Measurements from ENCODE around the gene C12orf75.

The C12orf75 gene

DNA sequence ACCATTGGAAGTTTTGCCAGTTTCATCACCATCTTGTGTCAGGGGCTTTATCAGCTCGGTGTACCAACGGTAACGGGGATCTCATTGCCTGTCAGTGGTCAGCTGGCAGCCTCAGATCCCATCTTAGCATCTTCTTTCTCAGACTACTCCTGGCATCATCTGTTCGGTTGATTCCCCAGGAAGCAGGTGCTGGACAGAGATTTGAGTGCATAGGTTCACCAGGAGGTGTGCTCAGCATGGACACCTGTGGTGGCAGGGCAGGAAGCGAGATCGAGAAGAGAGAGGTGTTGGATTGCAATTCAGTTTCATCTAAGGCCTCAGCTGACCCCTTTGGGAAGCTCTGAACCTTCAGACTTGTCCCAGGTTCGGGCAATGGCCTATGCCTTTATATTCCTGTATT lies 76.0 kb downstream of the C12orf75 start:
- TF ChIP-seq, protein P1, sequence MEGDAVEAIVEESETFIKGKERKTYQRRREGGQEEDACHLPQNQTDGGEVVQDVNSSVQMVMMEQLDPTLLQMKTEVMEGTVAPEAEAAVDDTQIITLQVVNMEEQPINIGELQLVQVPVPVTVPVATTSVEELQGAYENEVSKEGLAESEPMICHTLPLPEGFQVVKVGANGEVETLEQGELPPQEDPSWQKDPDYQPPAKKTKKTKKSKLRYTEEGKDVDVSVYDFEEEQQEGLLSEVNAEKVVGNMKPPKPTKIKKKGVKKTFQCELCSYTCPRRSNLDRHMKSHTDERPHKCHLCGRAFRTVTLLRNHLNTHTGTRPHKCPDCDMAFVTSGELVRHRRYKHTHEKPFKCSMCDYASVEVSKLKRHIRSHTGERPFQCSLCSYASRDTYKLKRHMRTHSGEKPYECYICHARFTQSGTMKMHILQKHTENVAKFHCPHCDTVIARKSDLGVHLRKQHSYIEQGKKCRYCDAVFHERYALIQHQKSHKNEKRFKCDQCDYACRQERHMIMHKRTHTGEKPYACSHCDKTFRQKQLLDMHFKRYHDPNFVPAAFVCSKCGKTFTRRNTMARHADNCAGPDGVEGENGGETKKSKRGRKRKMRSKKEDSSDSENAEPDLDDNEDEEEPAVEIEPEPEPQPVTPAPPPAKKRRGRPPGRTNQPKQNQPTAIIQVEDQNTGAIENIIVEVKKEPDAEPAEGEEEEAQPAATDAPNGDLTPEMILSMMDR (IDR thresholded peaks at IDR 0.05; ENCODE audit: low read depth, low read length), result no peak
- DNase-seq (ENCODE audit: extremely low read depth, low read depth), result no peak

DNA sequence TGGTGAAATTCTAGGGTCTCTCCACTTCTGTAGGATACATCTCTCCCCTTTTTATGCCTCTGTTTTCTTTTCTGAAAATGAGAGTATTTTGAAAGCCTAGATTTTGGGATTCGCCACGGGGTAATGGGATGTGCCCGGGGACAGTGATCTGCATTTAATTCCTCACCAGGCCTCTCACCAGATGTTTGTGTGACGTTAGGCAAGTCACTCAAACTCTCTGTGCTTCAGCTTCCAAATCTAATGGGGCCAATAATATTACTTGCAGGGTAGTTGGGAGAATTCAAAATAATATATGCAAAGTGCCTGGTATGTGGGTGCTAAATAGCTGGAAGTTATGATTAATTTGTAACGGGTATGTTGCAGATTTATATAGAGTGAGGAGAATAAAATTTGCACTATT lies 78.8 kb downstream of the C12orf75 start:
- TF ChIP-seq, protein P1 (IDR thresholded peaks at IDR 0.05; ENCODE audit: low read depth, low read length), result no peak
- no peak for DNase-seq (ENCODE audit: extremely low read depth, low read depth)

DNA sequence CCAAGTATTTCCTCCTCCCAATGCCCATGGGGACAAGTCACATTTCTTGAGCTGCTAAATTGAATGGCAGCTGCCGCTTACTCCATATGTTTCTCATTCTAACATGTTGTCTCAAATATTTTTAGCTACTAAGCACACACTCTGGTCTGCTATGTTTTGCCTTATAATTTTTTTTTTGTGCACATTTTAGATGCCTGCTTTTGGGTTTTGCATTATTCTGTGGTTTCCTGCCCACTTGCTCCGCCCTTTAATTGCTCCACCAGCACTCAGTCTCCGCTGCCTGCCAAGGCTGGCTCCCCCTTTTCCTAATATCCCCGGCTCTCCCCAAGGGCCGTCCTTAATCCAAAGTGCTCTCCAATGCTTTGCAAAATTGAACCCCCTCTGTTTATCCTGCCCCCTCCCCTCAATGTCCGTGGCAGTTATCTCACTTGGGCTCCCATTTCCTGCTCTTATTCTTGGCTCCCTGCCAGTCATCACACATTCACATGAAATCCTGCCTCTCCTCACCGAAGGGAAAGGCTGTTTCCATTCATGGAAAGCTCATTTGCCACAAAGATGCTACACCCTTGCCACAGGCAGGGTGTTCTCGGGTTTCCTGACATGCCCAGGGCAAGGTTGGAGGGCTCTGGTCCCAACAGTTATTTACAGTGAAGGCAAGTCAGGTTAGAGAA lies 79.4 kb downstream of the C12orf75 start:
- peak; percentile 16 for DNase-seq (ENCODE audit: extremely low read depth, low read depth)
- TF ChIP-seq, protein P1 (IDR thresholded peaks at IDR 0.05; ENCODE audit: low read depth, low read length), result no peak

DNA sequence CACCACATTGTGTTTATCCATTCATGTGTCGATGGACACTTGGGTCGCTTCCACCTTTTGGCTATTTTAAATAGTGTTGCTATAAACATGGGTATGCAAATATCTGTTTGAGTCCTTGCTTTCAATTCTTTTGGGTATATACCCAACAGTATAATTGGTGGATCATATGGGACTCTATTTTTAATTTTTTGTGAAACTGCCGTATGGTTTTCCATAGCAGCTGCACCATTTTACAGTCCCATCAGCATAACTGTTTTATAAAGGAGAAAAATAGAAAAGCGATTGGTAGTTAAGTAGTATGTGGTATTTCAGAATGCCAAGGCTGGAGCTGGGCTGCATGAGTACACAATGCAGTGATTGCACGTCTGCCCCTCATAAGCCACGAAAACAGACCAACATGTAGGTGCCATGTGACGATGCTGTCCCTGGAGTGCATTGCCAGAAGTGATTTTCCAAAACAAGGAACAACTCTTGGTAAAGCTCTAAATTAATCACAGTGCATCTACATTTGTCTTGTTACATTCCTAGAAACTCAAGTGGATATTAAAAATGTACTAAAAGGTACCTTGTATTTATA lies 83.5 kb downstream of the C12orf75 start:
- TF ChIP-seq, protein P1 (IDR thresholded peaks at IDR 0.05; ENCODE audit: low read depth, low read length), result no peak
- no peak for DNase-seq (ENCODE audit: extremely low read depth, low read depth)

DNA sequence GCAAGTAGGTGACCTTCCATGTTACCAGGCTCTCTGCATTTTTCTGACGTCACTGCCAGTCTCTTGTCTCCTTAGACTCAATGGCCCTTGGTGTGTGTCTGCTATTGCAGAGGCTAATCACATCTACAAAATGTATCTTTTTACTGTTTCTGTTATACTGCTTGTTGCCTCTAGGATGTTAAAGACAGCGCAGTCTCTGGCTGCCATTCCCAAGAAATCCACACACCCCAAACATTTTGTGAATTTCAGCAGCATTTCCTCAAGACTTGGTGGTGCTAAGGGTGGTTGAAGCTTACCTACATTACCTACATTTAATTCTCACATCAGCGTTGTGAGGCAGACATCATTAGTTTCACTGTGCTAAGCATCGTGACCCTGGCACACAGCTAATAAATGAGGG lies 87.2 kb downstream of the C12orf75 start:
- DNase-seq (ENCODE audit: extremely low read depth, low read depth), result no peak
- TF ChIP-seq, protein P1 (IDR thresholded peaks at IDR 0.05; ENCODE audit: low read depth, low read length), result no peak

DNA sequence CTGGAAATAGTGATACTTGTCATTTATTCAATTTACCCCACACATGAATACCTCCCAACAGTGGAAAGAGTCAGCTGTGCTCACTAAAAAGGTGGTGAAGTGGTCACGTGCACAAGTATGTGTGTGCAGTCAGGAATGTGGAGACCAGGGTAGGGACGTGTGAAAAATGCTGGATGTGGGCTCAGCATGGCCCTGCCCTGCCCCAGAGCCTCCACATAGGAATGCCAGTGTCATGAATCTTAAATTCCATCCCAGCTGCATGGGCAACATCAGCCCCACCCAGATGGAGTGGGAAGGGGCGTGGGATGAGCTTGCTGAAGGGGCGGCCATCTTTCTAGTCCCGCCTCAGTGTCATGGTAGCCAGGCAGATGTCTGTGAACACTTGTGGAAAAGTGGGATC lies 87.7 kb downstream of the C12orf75 start:
- TF ChIP-seq, protein P1 (IDR thresholded peaks at IDR 0.05; ENCODE audit: low read depth, low read length), result no peak
- DNase-seq (ENCODE audit: extremely low read depth, low read depth), result peak; percentile 32

DNA sequence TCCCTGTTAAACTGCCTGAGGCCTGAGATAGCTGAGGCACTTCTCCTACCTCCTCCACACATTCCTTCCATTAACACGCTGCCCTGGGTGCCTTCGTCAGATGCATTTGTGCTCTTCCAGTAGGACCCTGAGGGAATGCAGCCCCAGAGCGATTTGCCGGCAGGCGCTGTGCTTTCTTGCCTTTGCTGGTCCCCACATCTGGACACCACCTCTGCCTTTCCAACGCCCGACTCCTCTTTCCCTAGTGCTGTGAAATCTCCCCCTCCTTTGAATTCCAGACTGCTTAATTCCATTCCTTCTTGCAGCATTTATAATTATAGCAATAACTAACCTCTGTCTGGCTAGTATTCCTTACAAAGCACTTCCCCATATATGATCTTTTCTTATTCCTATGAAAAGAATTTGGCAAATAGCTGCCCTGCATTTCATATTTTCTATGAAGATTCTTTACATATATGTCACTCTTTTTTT lies 88.4 kb downstream of the C12orf75 start:
- TF ChIP-seq, protein P1 (IDR thresholded peaks at IDR 0.05; ENCODE audit: low read depth, low read length), result no peak
- DNase-seq (ENCODE audit: extremely low read depth, low read depth), result peak; percentile 4
